RPMI8226 (cell line): ENCODE measurements around the gene CYB5R3.
"Not testable (repeated sequence)": the region's sequence is repeated elsewhere in the genome, so short reads cannot be mapped to it uniquely, and the experiment has no call there.

Source experiments
- DNase-seq: peaks from one replicate; pipeline ENCODE4 v3.0.0-alpha.2; 2015

Gene CYB5R3

GRCh38 chr22:42622061-42622710, 27.0 kb downstream of the CYB5R3 start:
- DNase-seq, result no peak

GRCh38 chr22:42621505-42622002, 27.6 kb downstream of the CYB5R3 start:
- DNase-seq, result peak; percentile 58

GRCh38 chr22:42620084-42620483, 29.1 kb downstream of the CYB5R3 start:
- DNase-seq, result no peak

- DNase-seq, result no peak
These were observed 29.7 kb downstream of the CYB5R3 start for GRCh38 chr22:42619261-42620063.

GRCh38 chr22:42617155-42617983, 31.8 kb downstream of the CYB5R3 start:
- no peak for DNase-seq

- DNase-seq, result peak; percentile 66
These were observed 33.4 kb downstream of the CYB5R3 start for GRCh38 chr22:42615860-42616175.

- DNase-seq, result peak; percentile 92
These were observed 33.9 kb downstream of the CYB5R3 start for GRCh38 chr22:42615092-42615859.

- DNase-seq, result peak; percentile 99
These were observed 34.7 kb downstream of the CYB5R3 start, which contains the start of gene POLDIP3 for GRCh38 chr22:42614312-42615091. POLDIP3 (minus strand) TSS chr22:42614883; CDS start chr22:42614857, 26 bp downstream.

- DNase-seq, result no peak
These were observed 35.3 kb downstream of the CYB5R3 start for GRCh38 chr22:42613872-42614301.

- no peak for DNase-seq
These were observed 36.9 kb downstream of the CYB5R3 start for GRCh38 chr22:42612336-42612735.

GRCh38 chr22:42611051-42611450, 38.1 kb downstream of the CYB5R3 start:
- DNase-seq, result no peak

GRCh38 chr22:42610186-42610585, 39.0 kb downstream of the CYB5R3 start:
- DNase-seq, result no peak

GRCh38 chr22:42608823-42609361, 40.3 kb downstream of the CYB5R3 start:
- DNase-seq, result no peak

- DNase-seq, result no peak
These were observed 40.9 kb downstream of the CYB5R3 start for GRCh38 chr22:42608136-42608822.

GRCh38 chr22:42607641-42608040, 41.6 kb downstream of the CYB5R3 start:
- not testable (repeated sequence) for DNase-seq

GRCh38 chr22:42604403-42604802, 44.8 kb downstream of the CYB5R3 start:
- no peak for DNase-seq

- no peak for DNase-seq
These were observed 45.8 kb downstream of the CYB5R3 start for GRCh38 chr22:42603427-42603826.

GRCh38 chr22:42602470-42602869, 46.7 kb downstream of the CYB5R3 start:
- no peak for DNase-seq

GRCh38 chr22:42601879-42602465, 47.2 kb downstream of the CYB5R3 start:
- no peak for DNase-seq

- DNase-seq, result no peak
These were observed 52.2 kb downstream of the CYB5R3 start for GRCh38 chr22:42596863-42597530.
